ENCODE results near the gene FOSB. TPM values are rescaled to one million over a fixed set of nuclear protein-coding genes. Genes with fewer than 3 reads are reported as not detected.

The FOSB gene
- total RNA-seq, 1 donor from 2014 or later = 42.8 TPM

DNA sequence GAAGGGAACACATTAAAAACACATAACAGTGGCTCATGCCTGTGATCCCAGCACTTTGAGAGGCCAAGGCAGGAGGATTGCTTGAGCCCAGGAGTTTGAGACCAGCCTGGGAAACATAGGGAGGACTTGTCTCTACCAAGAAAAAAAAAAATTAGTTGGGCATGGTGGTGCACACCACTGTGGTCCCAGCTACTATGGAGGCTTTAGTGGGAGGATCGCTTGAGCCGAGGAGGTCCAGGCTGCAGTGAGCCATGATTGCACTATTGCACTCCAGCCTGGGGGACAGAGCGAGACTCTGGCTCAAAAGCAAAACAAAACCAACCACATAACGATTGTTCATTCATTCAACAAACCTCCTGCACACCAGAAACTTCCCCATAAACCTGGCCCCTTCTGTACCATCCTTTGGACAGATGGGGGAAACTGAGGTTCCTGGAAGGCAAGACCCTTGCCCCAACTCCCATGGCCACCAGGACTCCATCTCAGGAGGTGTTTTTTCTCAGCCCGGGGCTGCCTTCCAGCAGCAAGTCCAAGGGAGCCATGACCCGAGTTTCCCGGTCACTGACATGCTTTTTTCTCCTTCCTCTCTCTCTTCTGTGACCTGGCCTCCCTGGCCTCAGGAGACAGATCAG is 4.3 kb downstream of the FOSB start:
- peak overlapping the region in 1 of 3 donors; percentile 1 for H3K4me3 ChIP-seq (ENCODE audit: low read length in 3 of 3)
- H3K27ac ChIP-seq (ENCODE audit: low read depth, low read length) = no peak overlapping the region
- H3K4me1 ChIP-seq (ENCODE audit: control insufficient read depth in 3 of 3, insufficient read depth in 3 of 3, low read length in 3 of 3) = peaks cover 26 to 38% (median 29%) of the 10 kb centered on the region in 3 donors
- H3K27me3 ChIP-seq (ENCODE audit: control insufficient read depth in 3 of 3, insufficient read depth in 3 of 3, low read length in 3 of 3) = peaks cover 0 to 3% (median 0%) of the 10 kb centered on the region in 3 donors
- no peaks in the 10 kb centered on the region for H3K9me3 ChIP-seq (ENCODE audit: control insufficient read depth in 3 of 3, low read length in 3 of 3)
- peaks cover 0 to 3% (median 0%) of the 10 kb centered on the region in 3 donors for H3K36me3 ChIP-seq (ENCODE audit: control insufficient read depth in 3 of 3, insufficient read depth in 3 of 3, low read length in 3 of 3)
- H3K9ac ChIP-seq (ENCODE audit: low read depth in 1 of 3, low read length in 3 of 3) = peak overlapping the region in 2 of 3 donors; percentile 20 to 25

DNA sequence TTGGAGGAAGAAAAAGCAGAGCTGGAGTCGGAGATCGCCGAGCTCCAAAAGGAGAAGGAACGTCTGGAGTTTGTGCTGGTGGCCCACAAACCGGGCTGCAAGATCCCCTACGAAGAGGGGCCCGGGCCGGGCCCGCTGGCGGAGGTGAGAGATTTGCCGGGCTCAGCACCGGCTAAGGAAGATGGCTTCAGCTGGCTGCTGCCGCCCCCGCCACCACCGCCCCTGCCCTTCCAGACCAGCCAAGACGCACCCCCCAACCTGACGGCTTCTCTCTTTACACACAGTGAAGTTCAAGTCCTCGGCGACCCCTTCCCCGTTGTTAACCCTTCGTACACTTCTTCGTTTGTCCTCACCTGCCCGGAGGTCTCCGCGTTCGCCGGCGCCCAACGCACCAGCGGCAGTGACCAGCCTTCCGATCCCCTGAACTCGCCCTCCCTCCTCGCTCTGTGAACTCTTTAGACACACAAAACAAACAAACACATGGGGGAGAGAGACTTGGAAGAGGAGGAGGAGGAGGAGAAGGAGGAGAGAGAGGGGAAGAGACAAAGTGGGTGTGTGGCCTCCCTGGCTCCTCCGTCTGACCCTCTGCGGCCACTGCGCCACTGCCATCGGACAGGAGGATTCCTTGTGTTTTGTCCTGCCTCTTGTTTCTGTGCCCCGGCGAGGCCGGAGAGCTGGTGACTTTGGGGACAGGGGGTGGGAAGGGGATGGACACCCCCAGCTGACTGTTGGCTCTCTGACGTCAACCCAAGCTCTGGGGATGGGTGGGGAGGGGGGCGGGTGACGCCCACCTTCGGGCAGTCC is 5.0 kb downstream of the FOSB start:
- peaks cover 26 to 41% (median 28%) of the 10 kb centered on the region in 3 donors for H3K4me1 ChIP-seq (ENCODE audit: control insufficient read depth in 3 of 3, insufficient read depth in 3 of 3, low read length in 3 of 3)
- H3K27me3 ChIP-seq (ENCODE audit: control insufficient read depth in 3 of 3, insufficient read depth in 3 of 3, low read length in 3 of 3) = peaks cover 0 to 3% (median 0%) of the 10 kb centered on the region in 3 donors
- H3K9me3 ChIP-seq (ENCODE audit: control insufficient read depth in 3 of 3, low read length in 3 of 3) = no peaks in the 10 kb centered on the region
- peak overlapping the region in 2 of 3 donors; percentile 11 to 20 for H3K9ac ChIP-seq (ENCODE audit: low read depth in 1 of 3, low read length in 3 of 3)
- H3K36me3 ChIP-seq (ENCODE audit: control insufficient read depth in 3 of 3, insufficient read depth in 3 of 3, low read length in 3 of 3) = peaks cover 0 to 3% (median 0%) of the 10 kb centered on the region in 3 donors
- no peak overlapping the region for H3K4me3 ChIP-seq (ENCODE audit: low read length in 3 of 3)
- no peak overlapping the region for H3K27ac ChIP-seq (ENCODE audit: low read depth, low read length)

DNA sequence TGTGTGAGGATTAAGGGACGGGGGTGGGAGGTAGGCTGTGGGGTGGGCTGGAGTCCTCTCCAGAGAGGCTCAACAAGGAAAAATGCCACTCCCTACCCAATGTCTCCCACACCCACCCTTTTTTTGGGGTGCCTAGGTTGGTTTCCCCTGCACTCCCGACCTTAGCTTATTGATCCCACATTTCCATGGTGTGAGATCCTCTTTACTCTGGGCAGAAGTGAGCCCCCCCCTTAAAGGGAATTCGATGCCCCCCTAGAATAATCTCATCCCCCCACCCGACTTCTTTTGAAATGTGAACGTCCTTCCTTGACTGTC is 5.5 kb downstream of the FOSB start:
- Histone ChIP-seq H3K4me1 (ENCODE audit: control insufficient read depth in 3 of 3, insufficient read depth in 3 of 3, low read length in 3 of 3) (peaks cover 26 to 41% (median 29%) of the 10 kb centered on the region in 3 donors), H3K9me3 (ENCODE audit: control insufficient read depth in 3 of 3, low read length in 3 of 3) (no peaks in the 10 kb centered on the region), H3K27ac (ENCODE audit: low read depth, low read length) (no peak overlapping the region), H3K4me3 (ENCODE audit: low read length in 3 of 3) (no peak overlapping the region), H3K27me3 (ENCODE audit: control insufficient read depth in 3 of 3, insufficient read depth in 3 of 3, low read length in 3 of 3) (peaks cover 0 to 3% (median 0%) of the 10 kb centered on the region in 3 donors), H3K36me3 (ENCODE audit: control insufficient read depth in 3 of 3, insufficient read depth in 3 of 3, low read length in 3 of 3) (peaks cover 0 to 3% (median 0%) of the 10 kb centered on the region in 3 donors), H3K9ac (ENCODE audit: low read depth in 1 of 3, low read length in 3 of 3) (no peak overlapping the region)

DNA sequence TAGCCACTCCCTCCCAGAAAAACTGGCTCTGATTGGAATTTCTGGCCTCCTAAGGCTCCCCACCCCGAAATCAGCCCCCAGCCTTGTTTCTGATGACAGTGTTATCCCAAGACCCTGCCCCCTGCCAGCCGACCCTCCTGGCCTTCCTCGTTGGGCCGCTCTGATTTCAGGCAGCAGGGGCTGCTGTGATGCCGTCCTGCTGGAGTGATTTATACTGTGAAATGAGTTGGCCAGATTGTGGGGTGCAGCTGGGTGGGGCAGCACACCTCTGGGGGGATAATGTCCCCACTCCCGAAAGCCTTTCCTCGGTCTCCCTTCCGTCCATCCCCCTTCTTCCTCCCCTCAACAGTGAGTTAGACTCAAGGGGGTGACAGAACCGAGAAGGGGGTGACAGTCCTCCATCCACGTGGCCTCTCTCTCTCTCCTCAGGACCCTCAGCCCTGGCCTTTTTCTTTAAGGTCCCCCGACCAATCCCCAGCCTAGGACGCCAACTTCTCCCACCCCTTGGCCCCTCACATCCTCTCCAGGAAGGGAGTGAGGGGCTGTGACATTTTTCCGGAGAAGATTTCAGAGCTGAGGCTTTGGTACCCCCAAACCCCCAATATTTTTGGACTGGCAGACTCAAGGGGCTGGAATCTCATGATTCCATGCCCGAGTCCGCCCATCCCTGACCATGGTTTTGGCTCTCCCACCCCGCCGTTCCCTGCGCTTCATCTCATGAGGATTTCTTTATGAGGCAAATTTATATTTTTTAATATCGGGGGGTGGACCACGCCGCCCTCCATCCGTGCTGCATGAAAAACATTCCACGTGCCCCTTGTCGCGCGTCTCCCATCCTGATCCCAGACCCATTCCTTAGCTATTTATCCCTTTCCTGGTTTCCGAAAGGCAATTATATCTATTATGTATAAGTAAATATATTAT is 6.1 kb downstream of the FOSB start:
- H3K36me3 ChIP-seq (ENCODE audit: control insufficient read depth in 3 of 3, insufficient read depth in 3 of 3, low read length in 3 of 3) = peaks cover 0 to 3% (median 0%) of the 10 kb centered on the region in 3 donors
- no peaks in the 10 kb centered on the region for H3K9me3 ChIP-seq (ENCODE audit: control insufficient read depth in 3 of 3, low read length in 3 of 3)
- no peak overlapping the region for H3K4me3 ChIP-seq (ENCODE audit: low read length in 3 of 3)
- H3K27me3 ChIP-seq (ENCODE audit: control insufficient read depth in 3 of 3, insufficient read depth in 3 of 3, low read length in 3 of 3) = peaks cover 0 to 3% (median 0%) of the 10 kb centered on the region in 3 donors
- no peak overlapping the region for H3K9ac ChIP-seq (ENCODE audit: low read depth in 1 of 3, low read length in 3 of 3)
- no peak overlapping the region for H3K27ac ChIP-seq (ENCODE audit: low read depth, low read length)
- peaks cover 23 to 37% (median 28%) of the 10 kb centered on the region in 3 donors for H3K4me1 ChIP-seq (ENCODE audit: control insufficient read depth in 3 of 3, insufficient read depth in 3 of 3, low read length in 3 of 3)

DNA sequence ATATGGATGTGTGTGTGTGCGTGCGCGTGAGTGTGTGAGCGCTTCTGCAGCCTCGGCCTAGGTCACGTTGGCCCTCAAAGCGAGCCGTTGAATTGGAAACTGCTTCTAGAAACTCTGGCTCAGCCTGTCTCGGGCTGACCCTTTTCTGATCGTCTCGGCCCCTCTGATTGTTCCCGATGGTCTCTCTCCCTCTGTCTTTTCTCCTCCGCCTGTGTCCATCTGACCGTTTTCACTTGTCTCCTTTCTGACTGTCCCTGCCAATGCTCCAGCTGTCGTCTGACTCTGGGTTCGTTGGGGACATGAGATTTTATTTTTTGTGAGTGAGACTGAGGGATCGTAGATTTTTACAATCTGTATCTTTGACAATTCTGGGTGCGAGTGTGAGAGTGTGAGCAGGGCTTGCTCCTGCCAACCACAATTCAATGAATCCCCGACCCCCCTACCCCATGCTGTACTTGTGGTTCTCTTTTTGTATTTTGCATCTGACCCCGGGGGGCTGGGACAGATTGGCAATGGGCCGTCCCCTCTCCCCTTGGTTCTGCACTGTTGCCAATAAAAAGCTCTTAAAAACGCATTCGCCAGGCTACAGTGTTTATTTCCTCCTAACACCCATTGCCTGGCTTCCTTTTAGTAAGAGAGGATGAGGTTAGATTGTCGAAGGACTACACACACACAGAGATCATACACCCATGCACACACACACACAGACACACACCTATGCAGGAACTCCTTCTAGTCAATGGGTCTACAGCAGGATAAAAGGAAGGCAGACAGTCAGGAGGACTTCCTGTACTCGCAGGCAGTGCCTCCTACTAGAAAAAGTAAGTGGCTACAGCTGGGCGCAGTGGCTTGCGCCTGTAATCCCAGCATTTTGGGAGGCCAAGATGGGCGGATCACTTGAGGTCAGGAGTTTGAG is 7.1 kb downstream of the FOSB start:
- Histone ChIP-seq H3K9ac (ENCODE audit: low read depth in 1 of 3, low read length in 3 of 3) (no peak overlapping the region), H3K9me3 (ENCODE audit: control insufficient read depth in 3 of 3, low read length in 3 of 3) (no peaks in the 10 kb centered on the region), H3K36me3 (ENCODE audit: control insufficient read depth in 3 of 3, insufficient read depth in 3 of 3, low read length in 3 of 3) (peaks cover 0 to 3% (median 0%) of the 10 kb centered on the region in 3 donors), H3K4me3 (ENCODE audit: low read length in 3 of 3) (no peak overlapping the region), H3K27ac (ENCODE audit: low read depth, low read length) (no peak overlapping the region), H3K4me1 (ENCODE audit: control insufficient read depth in 3 of 3, insufficient read depth in 3 of 3, low read length in 3 of 3) (peaks cover 17 to 29% (median 25%) of the 10 kb centered on the region in 3 donors), H3K27me3 (ENCODE audit: control insufficient read depth in 3 of 3, insufficient read depth in 3 of 3, low read length in 3 of 3) (peaks cover 0 to 3% (median 0%) of the 10 kb centered on the region in 3 donors)

DNA sequence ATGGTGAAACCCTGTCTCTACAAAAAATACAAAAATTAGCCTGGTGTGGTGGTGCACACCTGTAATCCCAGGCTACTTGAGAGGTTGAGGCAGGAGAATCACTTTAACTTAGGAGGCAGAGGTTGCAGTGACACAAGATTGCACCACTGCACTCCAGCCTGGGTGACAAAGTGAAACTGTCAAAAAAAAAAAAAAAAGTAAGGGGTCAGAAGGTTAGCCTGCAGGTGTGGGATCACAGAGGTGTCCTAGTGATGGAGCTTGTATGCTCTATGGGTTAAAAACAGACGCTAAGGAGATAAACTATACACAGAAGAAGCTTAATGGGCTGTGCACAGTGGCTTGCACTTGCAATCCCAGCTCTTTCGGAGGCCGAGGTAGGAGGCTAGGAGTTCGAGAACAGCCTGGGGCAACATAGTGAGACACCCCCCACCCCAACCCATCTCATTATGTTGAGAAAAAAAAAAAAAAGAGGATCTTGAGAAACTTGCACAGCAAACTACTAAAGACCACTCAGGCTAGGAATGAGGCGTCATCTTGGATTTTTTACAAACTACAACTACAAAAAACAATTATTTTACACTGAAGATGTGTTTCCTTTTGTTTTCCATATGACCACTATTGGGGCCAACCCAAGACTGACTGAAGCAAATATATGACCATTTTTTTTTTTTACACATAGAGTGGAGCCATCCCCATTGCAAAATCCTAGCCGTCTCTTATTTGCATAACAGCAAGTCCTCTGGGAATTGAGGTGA is 7.9 kb downstream of the FOSB start:
- peaks cover 0 to 3% (median 0%) of the 10 kb centered on the region in 3 donors for H3K27me3 ChIP-seq (ENCODE audit: control insufficient read depth in 3 of 3, insufficient read depth in 3 of 3, low read length in 3 of 3)

DNA sequence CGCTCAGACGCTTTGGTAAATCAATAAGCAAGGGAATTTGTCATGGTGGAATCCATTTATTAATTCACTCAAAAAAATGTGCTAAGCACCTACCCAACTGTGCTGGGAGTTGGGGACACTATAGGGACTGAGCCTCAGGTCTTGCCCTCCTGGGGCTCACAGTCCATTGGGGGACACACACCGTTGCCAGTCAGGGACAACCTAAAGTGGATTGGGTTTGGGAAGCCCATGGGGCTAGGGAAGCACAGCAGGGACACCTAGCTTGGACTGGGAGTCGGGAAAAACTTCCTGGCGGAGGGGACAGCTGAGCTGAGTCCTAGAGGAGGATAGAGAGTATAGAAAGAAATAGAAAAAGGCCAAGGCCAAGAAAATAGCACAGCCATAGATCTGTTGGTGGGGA is 8.5 kb downstream of the FOSB start:
- H3K4me1 ChIP-seq (ENCODE audit: control insufficient read depth in 3 of 3, insufficient read depth in 3 of 3, low read length in 3 of 3) = peaks cover 9 to 20% (median 15%) of the 10 kb centered on the region in 3 donors
- H3K27me3 ChIP-seq (ENCODE audit: control insufficient read depth in 3 of 3, insufficient read depth in 3 of 3, low read length in 3 of 3) = peaks cover 0 to 3% (median 0%) of the 10 kb centered on the region in 3 donors
- H3K36me3 ChIP-seq (ENCODE audit: control insufficient read depth in 3 of 3, insufficient read depth in 3 of 3, low read length in 3 of 3) = peaks cover 0 to 3% (median 0%) of the 10 kb centered on the region in 3 donors
- H3K27ac ChIP-seq (ENCODE audit: low read depth, low read length) = no peak overlapping the region
- no peak overlapping the region for H3K4me3 ChIP-seq (ENCODE audit: low read length in 3 of 3)
- peak overlapping the region in 1 of 3 donors; percentile 25 for H3K9ac ChIP-seq (ENCODE audit: low read depth in 1 of 3, low read length in 3 of 3)
- H3K9me3 ChIP-seq (ENCODE audit: control insufficient read depth in 3 of 3, low read length in 3 of 3) = no peaks in the 10 kb centered on the region

More for the DNA sequence above, 7.9 kb downstream of the FOSB start:
- Histone ChIP-seq H3K36me3 (ENCODE audit: control insufficient read depth in 3 of 3, insufficient read depth in 3 of 3, low read length in 3 of 3) (peaks cover 0 to 3% (median 0%) of the 10 kb centered on the region in 3 donors), H3K9me3 (ENCODE audit: control insufficient read depth in 3 of 3, low read length in 3 of 3) (no peaks in the 10 kb centered on the region), H3K27ac (ENCODE audit: low read depth, low read length) (no peak overlapping the region), H3K9ac (ENCODE audit: low read depth in 1 of 3, low read length in 3 of 3) (no peak overlapping the region), H3K4me3 (ENCODE audit: low read length in 3 of 3) (no peak overlapping the region), H3K4me1 (ENCODE audit: control insufficient read depth in 3 of 3, insufficient read depth in 3 of 3, low read length in 3 of 3) (peaks cover 9 to 21% (median 19%) of the 10 kb centered on the region in 3 donors)

DNA sequence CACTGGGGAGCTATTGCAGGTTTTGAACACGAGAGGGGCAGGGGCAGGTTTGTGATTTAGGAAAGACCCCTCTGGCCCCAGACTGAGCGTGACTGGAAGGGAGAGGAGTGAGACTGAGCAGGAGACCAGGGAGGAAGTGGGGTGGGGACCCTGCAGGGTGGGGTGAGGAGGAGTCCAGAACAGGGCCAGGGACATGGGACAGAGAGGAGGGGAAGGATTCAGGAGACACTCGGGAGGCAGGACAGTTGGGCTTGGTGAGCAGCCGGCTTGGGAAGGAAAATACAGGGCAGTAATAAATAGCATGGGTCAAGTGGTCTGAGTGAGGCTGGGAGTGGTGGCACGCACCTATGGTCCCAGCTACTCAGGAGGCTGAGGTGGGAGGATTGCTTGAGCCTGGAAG is 9.4 kb downstream of the FOSB start:
- H3K9ac ChIP-seq (ENCODE audit: low read depth in 1 of 3, low read length in 3 of 3) = peak overlapping the region in 1 of 3 donors; percentile 16
- no peak overlapping the region for H3K4me3 ChIP-seq (ENCODE audit: low read length in 3 of 3)
- H3K27me3 ChIP-seq (ENCODE audit: control insufficient read depth in 3 of 3, insufficient read depth in 3 of 3, low read length in 3 of 3) = peaks cover 0 to 3% (median 0%) of the 10 kb centered on the region in 3 donors
- peaks cover 9 to 15% (median 14%) of the 10 kb centered on the region in 3 donors for H3K4me1 ChIP-seq (ENCODE audit: control insufficient read depth in 3 of 3, insufficient read depth in 3 of 3, low read length in 3 of 3)
- no peaks in the 10 kb centered on the region for H3K36me3 ChIP-seq (ENCODE audit: control insufficient read depth in 3 of 3, insufficient read depth in 3 of 3, low read length in 3 of 3)
- H3K27ac ChIP-seq (ENCODE audit: low read depth, low read length) = no peak overlapping the region
- no peaks in the 10 kb centered on the region for H3K9me3 ChIP-seq (ENCODE audit: control insufficient read depth in 3 of 3, low read length in 3 of 3)

All from skeletal muscle tissue (tissue), 4 donors.